PC-3 (cell line): ENCODE data around the gene TPD52L1.

Experiments
- CTCF ChIP-seq: fragments of 300-600 bp; sonication (generic); conservative IDR thresholded peaks from 2 replicates; pipeline ENCODE4 v1.5.1; 2017; ENCODE audit warnings: antibody characterized with exemption, low read depth, mild to moderate bottlenecking, low read length
- EZH2 ChIP-seq: fragments of 300-600 bp; sonication (generic); IDR thresholded peaks from one replicate; pipeline ENCODE4 v1.6.1; 2017; ENCODE audit warnings: antibody characterized with exemption, mild to moderate bottlenecking, low read length; ENCODE audit not compliant: unreplicated experiment
- EZH2phosphoT487 ChIP-seq: fragments of 300-600 bp; sonication (generic); IDR thresholded peaks from 2 replicates; pipeline ENCODE4 v1.6.1; 2018; ENCODE audit warnings: mild to moderate bottlenecking, antibody characterized with exemption, low read length, borderline replicate concordance

GRCh38 chr6:125196613-125197012 is 43.0 kb downstream of the TPD52L1 start:
- no peak for TF ChIP-seq EZH2phosphoT487
- no peak for TF ChIP-seq CTCF
- TF ChIP-seq EZH2: no peak
